Astrocyte (in vitro differentiated cells and primary cell): ENCODE data around the gene FAM131C.

Source experiments
- CTCF ChIP-seq: IDR thresholded peaks from 2 replicates; pipeline ENCODE4 v1.5.1; 2011; ENCODE audit warnings: low read depth, mild to moderate bottlenecking, inconsistent platforms, low read length, moderate library complexity; ENCODE audit not compliant: insufficient read depth
- EZH2 ChIP-seq: IDR thresholded peaks from 2 replicates; pipeline ENCODE4 v1.6.1; 2012; ENCODE audit warnings: mild to moderate bottlenecking, low read length, inconsistent platforms; ENCODE audit not compliant: insufficient read depth

DNA sequence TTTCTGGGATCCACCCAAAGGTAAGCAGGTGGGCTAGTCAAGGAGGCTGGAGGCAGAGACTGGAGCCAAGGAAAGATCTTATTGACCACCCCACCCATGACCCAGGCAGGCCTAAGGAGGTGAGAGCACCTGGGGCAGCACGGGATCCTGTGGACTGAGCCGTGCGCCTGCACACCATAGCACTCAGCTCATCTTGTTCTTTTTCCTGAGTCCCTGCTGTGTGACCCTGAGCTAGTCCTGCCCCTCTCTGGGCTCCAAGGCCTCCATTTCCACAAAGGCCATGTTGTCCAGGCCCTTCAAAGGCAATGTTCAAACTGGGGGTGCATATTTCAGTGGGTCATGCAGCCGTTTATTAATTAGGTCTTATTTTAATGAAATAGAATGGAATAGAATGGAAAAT is 7.2 kb downstream of the FAM131C start:
- no peak for TF ChIP-seq CTCF
- TF ChIP-seq EZH2: no peak
